ENCODE measurements around the gene ODAD3.
A peak's percentile ranks its signal among the peaks of the same experiment; 100 is the strongest.
"Not testable (repeated sequence)": the region's sequence is repeated elsewhere in the genome, so short reads cannot be mapped to it uniquely, and the experiment has no call there.

Gene ODAD3

DNA sequence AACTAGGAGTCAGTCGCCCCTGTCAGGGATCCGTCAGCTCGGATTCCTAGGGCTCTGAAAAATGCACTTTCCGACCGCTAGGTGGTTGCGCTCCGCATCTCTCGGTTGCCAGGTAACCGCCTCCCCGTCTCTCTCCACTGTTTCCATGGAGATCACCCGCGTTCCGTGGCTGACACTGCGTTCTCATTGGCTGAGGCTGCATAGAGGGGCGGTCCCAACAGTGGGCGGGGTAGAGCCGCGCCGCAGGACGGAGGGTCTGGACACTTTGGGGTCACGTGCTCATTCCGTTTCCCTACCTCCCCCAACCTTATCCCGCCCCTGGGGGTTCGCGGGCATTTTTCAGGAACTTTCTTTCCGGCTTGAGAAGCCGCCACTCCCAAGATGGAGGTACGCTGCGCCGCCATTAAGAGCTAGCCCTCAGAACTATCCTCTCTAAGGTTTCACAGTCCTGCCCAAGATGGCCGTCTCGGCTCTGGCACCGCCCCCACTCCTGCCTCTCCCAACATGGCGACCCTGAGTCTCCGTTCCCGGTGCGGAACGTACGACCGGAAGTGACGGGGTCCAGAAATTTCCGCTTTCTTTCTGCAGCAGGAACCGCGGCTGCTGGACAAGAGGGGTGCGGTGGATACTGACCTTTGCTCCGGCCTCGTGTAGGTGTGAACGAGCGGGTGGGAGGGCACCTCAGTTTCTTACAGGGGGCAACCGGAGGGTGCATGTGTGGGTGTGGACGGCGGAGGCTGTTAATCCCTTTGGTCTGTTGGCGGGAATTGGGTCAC is at the start of gene ODAD3, which contains the start of gene PRKCSH:
Gene ODAD3 (minus strand): TSS at position 65 of the 776 bp plus-strand sequence. CDS start 105 bp downstream, outside the sequence.
Gene PRKCSH (plus strand): TSS at position 579 of the 776 bp plus-strand sequence. CDS start 483 bp downstream, outside the sequence.
- peak; percentile 100 for DNase-seq (ENCODE audit: low read depth)

GRCh38 chr19:11483366-11484111 is 48.6 kb upstream of the ODAD3 start:
- DNase-seq (ENCODE audit: low read depth) = no peak

GRCh38 chr19:11482384-11483050 is 47.6 kb upstream of the ODAD3 start:
- peak; percentile 74 for DNase-seq (ENCODE audit: low read depth)

DNA sequence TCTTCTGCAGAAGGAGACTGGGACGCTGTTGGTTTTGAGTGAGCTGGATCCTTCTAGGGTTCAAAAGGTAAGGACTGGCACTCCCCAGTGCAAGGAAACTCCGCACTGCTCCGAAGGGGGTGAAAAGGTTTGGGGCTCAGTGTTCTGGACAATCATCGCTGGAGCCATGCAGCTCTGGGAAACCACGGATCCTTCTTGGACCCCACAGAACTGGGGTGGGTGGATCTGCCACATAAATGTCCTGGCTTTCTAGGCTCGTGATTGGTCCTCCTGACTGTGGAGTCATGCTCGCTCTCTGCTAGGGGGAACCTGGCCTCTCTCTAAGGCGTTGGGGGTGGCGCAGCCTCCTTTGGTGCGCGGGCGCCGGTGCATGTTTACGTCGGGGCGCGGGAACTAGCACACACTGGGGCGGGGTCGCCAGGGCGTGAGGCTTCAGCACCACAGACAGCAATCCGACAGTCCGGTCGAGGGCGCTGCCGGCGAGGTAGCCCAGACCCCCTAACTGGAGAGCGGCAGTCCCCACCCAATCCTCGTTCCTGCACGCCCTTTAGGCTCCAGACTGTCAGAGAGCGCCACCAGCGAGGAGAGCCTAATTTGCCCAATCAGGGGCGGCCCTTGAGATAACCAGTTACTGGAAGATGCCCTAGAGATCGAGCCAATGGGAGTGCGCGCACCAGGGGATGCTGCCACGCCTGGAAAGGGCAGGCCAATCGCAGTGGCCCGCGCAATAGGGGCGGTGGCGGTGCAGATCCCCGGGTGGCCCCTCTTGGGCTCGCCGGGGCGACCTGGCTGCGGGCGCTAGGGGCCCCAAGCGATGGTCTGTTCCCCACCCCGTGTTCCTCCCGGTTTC is 46.8 kb upstream of the ODAD3 start:
- DNase-seq (ENCODE audit: low read depth) = peak; percentile 81

DNA sequence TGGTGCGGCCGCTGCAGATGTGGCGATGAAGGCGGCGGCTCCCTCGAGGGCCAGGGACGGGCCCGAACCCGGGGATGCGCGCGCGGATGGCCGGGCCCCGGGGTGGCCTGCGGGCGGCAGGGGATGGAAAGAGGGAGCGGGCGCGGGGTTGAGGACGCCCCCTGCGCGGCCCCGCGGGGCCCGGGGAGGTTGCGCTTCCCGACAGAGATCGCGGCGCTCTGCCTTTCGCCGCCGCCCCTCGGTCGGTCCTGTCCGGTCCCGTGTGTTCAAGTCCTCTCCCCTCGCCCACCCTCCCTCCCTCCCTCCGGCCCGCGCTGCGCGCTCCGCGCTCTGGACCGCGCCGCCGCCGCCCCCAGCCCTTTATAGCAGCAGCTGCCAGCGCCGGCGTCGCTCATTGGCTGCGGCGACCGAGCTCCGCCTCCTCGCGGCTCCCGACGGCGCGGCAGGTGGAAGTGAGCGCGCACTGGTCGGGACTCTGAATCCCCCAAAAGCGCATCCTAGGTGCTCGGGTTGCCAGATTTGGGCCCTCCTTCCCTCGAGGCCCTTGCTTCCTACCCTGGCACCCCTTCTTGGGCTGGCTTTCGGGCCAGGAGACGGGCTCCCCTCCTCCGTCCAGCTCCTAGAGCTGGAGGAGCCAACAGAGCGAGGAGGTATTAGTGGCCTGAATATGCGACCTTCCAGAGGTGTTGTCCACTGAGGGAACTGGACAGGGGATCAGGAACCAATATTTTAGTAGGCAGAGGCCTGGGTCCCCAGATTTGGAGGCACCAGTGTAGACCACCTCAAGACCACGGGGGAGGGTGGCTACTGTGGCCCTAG is 46.0 kb upstream of the ODAD3 start, which contains the start of gene ELAVL3:
Gene ELAVL3 (minus strand): TSS at position 332 of the 819 bp plus-strand sequence. CDS start 438 bp downstream, outside the sequence.
- DNase-seq (ENCODE audit: low read depth) = no peak

GRCh38 chr19:11479898-11480714 is 45.2 kb upstream of the ODAD3 start:
- DNase-seq (ENCODE audit: low read depth) = no peak

DNA sequence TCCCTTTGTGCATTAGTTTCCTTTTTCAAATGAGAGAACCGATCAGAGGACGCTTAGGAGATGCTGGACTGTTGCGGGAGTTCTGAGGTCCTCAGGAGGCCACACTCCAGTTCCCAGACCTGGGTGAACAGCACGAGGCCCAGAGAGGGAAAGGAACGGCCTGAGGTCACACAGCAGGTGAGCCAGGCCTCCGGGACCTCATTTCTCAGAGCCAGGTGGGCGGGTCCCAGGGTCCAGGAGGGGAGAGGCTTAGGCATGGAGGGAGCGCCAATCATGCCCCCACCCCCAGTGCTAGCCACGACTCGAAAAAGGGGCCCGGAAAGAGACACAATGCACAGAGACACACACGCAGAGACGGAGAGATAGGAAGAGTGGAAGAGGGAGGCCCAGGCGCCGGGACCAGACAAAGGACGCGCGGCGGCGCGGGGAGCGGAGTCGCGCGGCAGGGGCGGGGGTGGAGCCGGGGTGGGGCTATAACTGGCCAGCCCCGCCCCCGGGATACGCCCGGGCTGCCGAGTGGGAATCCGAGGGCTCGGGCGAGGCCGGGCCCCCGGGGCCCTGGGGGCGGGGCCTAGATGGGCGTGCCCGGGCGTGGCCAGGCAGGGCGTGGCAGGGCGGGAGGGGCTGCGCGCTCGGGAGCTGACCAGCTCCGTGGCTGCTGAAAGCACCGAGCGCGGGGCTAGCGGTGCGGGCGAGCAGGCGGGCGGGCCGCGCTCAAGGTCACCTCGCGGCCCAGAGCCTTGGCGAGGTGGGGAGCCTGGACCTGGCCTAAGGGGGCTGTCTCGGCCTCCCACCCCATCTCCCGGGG is 44.4 kb upstream of the ODAD3 start:
- DNase-seq (ENCODE audit: low read depth) = no peak

DNA sequence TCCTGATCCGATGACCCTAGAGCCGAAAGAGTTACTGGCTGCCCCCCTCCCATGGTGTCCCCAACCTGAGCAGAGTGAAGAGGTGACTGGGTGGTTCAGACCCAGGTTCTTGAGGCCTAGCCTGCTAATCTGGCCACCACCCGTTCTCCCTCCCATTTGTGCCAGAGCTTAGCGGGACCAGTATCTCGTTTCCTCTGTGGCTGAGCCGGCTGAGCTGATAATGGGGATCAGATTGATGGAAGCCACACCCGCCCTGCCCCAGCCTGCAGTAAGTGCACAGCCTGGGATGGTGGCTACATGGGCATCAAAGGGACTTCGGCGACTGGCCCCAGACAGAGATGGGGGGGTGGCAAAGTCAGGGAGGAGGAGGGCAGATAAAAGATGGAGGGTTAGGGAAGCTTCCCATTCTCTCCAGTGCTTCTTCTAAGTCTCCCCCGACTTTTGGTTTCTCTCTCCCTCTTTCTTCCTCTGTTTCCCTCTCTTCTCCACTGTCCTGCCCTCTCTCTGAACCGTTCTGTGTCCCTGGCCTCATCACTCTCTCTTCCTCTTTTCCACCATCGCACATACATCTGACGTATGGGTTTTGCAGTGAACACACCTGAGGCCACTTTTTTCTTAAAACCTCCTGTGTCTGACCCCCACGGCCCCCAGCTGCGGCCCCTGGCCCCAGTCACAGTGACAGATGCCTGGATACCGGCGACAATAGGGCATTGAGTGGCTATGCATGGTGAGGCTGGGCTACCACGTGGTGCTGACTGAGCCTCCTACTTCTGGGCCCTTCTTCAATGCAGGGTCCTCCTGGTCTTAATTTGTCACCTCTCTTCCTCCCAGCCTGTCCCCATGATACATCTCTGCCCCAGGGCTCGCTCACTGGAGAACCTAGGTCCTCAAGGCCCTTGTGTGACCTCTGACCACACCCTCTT is 43.5 kb upstream of the ODAD3 start:
- DNase-seq (ENCODE audit: low read depth) = no peak

DNA sequence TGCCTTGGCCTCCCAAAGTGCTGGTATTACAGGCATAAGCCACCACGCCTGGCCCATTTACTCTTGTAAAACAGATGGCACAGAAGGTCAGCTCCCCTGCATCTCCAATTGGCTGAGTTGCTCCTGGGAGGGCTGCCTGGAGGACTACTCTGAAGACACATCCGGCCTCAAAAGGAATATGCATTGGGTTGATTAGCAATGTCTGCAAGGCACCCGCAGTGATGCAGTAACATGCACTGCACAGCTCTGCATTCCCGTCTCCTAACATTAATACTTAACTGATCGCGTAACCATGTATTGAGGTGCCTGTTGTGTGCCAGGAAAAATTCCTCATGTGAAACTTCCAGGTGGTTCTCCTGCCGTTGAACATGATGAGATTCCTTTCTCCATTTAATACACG is 40.9 kb upstream of the ODAD3 start:
- DNase-seq (ENCODE audit: low read depth) = no peak

GRCh38 chr19:11475343-11475742 is 40.4 kb upstream of the ODAD3 start:
- DNase-seq (ENCODE audit: low read depth) = not testable (repeated sequence)

- no peak for DNase-seq (ENCODE audit: low read depth)
Measured at GRCh38 chr19:11473725-11474124, 38.8 kb upstream of the ODAD3 start.

GRCh38 chr19:11468266-11468845 is 33.4 kb upstream of the ODAD3 start:
- not testable (repeated sequence) for DNase-seq (ENCODE audit: low read depth)

DNA sequence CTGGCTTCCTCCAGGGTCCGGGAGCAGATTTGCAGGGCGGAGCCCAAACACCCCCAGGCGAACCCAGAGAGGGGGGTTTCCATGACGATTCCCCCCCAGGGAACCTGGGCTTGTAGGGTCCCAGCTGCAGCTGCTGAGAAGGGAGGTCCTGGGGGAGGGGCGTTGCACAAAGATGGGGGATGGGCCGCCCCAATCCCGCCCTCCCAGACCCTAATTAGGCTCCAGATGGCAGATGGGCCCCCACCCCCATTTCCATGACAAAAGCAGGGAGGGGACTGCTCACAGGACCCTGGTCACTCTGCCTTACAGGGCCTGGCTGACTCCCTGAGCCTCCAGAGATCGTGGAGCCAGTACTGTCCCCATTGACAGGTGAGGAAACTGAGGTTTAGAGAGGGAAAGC is 30.7 kb upstream of the ODAD3 start:
- no peak for DNase-seq (ENCODE audit: low read depth)

DNA sequence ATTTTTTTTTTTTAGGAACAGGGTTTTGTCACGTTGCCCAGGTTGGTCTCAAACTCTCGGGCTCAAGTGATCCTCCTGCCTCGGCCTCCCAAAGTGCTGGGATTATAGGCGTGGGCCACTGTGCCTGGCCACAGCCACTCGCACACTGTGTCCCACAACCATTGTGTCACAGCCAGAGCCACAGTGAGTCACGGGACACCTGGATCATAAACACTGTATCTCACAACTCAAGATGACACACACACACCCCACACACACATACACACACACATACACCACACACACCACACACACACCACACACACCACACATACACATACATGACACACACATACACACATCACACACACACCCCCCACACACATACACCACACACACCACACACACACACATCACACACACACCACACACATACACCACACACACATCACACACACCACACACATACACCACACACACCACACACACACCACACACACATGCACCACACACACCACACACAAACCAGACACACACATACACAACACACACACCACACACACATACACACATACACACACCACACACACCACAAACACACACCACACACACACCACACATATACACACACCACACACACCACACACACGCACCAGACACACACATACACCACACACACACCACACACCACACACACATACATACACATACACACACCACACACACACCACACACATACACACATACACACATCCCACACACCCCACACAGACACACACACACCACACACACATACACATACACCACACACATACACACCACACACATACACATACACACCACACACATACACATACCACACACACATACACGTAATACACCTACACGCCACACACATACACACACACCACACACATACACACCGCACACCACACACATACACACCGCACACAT is 29.7 kb upstream of the ODAD3 start:
- DNase-seq (ENCODE audit: low read depth) = no peak

DNA sequence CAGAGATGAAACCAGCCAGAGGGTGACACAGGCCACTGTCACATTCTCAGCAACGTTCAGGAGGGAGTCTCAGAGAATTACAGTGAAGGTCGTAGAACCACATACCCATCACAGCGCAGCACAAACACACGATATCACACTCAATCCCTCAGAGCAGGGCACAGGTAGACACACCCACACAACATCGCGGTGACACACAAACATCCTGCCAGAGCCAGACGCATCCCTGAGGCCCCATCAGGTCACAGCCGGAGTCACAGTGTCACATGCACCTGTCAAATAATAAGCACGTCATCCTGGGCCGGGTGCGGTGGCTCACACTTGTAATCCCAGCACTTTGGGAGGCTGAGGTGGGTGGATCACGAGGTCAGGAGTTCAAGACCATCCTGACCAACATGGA is 28.5 kb upstream of the ODAD3 start:
- no peak for DNase-seq (ENCODE audit: low read depth)

- no peak for DNase-seq (ENCODE audit: low read depth)
Measured at GRCh38 chr19:11461453-11461852, 26.5 kb upstream of the ODAD3 start.

All from EH (cell line).